Measurements from ENCODE around the gene STYXL1.

STYXL1 gene

DNA sequence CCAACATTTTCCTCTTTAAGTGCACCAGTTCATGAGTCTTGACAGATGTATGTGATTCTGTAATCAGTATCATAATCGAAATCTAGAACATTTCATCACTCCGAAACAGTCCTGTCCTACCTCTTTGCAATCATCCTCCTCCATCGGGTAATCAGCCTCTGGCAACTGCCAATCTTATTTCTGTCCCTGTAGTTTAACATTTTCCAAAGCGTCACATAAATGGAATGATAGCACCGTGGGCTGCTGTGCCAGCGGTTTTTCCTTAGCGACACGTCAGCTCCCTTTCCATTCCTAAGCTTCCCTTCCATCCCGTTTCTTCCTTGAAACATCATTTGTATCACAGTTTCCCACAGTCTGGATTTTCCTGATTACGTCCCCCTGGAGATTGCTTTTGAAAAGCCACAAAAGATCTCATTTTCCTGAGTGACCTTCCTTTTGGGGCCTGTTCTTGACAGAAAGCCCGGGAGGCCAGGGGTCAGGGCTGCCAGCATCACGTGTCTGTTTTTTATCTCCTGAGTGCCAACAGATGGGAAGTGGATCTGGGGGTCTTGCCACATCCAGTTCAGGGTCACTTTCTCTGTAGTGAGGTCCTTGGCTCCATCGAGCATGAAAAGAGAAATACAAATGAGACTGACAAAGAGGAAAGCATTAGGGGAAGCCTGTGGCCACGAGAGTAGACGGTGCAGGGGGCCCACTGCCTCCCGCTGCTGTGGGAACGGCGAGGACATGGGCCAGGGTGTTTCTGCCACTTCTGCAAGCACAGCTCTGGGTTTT, 85.0 kb downstream of the STYXL1 start:
- FAIRE-seq (no peak), DNase-seq (ENCODE audit: insufficient read length, low spot score) (no peak)

DNA sequence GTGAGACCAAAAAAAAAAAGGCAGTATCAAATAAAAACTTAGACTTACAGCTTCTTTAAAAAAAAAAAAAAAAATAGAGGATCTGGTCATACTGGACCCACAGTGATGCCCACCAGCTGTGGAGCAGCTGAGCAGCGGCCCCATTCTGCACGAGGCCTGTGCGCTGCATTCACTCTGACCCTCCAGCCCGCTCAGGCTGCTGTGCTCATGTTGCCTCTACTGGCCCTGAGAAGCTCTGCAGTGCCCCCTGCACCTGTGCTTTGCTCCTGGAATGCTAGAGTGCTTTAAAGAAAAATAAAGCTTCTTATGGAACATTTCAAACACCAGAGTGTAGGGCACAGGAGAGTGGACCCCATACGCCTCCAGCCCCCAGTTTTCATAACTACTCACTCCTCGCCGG, 86.6 kb downstream of the STYXL1 start:
- FAIRE-seq, result no peak
- no peak for DNase-seq (ENCODE audit: insufficient read length, low spot score)

DNA sequence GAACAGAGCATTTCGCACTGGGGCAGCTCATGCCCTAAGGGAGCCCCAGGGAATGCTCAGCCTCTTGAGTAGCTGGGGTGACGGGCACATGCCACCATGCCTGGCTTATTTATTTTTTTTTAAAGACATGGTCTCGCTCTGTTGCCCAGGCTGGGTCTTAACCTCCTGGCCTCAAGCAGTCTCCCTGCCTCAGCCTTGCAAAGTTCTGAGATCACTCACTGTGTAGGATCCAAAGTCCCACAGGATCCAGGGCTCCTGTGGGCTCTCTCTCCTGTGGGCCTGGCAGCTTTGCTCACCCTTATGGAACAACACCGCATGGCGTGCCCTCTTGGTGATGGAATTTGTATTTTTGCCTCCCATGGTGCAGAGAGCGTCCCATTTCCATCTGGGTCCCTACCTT, 87.4 kb downstream of the STYXL1 start:
- FAIRE-seq (no peak), DNase-seq (ENCODE audit: insufficient read length, low spot score) (no peak)

- no peak for FAIRE-seq
Observed at GRCh38 chr7:75958802-75959543, 88.8 kb downstream of the STYXL1 start.

DNA sequence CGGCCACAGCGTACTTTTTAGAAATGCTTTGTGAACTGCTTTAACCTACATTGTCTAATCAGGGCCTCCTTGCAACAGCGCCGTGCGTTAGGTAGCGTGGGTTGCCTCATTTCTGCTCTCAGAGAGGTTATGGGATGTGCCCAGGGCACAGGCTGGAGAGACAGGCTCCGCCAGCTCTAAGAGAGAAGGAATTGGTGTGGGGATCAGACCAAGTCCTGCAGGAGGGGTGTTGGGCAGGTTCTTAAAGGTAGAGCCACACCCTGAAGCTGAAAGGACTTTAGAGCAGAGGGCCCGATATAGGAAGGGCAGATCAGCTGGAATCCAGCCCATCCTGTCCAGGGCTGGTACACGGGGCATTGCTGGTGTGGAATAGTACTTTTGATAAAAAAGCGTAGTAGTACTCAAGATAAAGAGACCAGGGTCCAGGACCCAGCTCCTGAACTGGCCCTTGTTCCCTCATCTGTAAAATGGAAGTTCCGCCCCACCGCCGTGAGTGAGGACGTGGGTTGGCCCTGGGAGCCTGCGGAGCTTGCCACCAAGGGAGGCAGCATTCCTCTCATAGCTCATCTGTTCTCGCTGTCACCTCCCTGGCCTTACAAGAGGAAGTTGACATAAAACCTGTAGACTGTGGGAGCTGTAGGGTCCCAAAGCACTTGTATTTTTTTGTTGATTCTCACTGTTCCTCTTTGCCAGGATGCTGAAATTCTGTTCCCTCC, 90.6 kb downstream of the STYXL1 start:
- FAIRE-seq (no peak), DNase-seq (ENCODE audit: insufficient read length, low spot score) (no peak)

More at GRCh38 chr7:75958802-75959543, 88.8 kb downstream of the STYXL1 start:
- DNase-seq (ENCODE audit: insufficient read length, low spot score), result no peak

GRCh38 chr7:75955331-75955955, 92.4 kb downstream of the STYXL1 start:
- no peak for FAIRE-seq
- DNase-seq (ENCODE audit: insufficient read length, low spot score), result no peak

- no peak for DNase-seq (ENCODE audit: insufficient read length, low spot score)
- FAIRE-seq, result no peak
Observed at GRCh38 chr7:75953931-75954330, 93.9 kb downstream of the STYXL1 start.

DNA sequence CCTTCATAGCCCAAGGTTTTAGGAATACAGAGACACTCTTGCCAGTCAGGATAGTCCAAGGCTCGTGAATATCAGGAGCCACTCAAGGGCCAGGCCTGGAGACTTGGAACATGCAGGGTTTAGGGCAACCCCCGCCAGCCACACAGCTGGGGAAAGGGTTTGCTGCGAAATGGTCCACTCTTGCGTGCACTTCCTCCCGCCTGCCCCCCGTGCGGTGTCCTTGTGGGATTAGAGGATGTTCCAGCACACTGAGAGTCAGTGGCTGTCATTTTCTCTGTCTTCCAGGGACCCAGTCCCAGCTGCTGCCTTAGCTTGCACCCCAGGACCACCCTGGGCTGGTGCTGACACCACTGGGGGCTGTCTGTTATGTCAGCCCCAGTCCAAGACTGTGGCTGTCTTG, 94.4 kb downstream of the STYXL1 start:
- FAIRE-seq, result no peak
- DNase-seq (ENCODE audit: insufficient read length, low spot score), result no peak

DNA sequence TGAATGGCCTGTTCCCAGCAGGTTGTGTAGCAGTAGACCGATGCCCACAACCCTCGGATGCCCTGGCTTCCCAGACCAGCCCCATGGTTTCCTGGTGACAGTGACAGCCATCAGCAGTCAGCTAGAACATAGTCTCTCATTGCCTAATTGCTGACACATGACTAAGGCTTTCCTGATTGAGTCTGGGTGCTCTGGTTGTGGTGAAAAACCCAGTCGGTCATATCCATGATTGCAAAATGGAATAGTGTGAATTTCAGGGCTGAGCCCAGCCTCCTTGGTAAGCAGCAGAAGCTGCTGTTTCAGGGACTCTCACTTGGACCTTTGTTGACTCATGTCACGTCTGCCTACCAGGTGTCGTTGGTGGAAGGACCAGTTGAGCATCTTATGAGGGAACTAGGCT, 96.3 kb downstream of the STYXL1 start:
- FAIRE-seq (no peak), DNase-seq (ENCODE audit: insufficient read length, low spot score) (no peak)

GRCh38 chr7:75950111-75950681, 97.6 kb downstream of the STYXL1 start:
- no peak for DNase-seq (ENCODE audit: insufficient read length, low spot score)

GRCh38 chr7:75948179-75948578, 99.6 kb downstream of the STYXL1 start:
- DNase-seq (ENCODE audit: insufficient read length, low spot score) (no peak), FAIRE-seq (no peak)

More at GRCh38 chr7:75950111-75950681, 97.6 kb downstream of the STYXL1 start:
- FAIRE-seq, result no peak

Measured in GM19239 (cell line).